Measurements from ENCODE around the gene PSME3IP1. TPM values are rescaled to one million over a fixed set of nuclear protein-coding genes. Genes with fewer than 3 reads are reported as not detected.

PSME3IP1 gene
- total RNA-seq, result 100 to 1,000 TPM; 106 to 113 TPM

- ChIA-PET CTCF (interaction anchor here (0.9 to 3.0 kb wide), 10 partner anchors 10 to 236 kb away, joined by 3 to 10 read pairs (median 3); partner anchors contain the start of gene CPNE2), POLR2A (interaction anchor here (0.6 to 1.7 kb wide), 11 partner anchors 16 to 561 kb away, joined by 3 to 6 read pairs (median 3); partner anchors contain the start of genes MT1E and NLRC5)
- Mint-ChIP-seq H3K4me3 (peak within 1 kb of the TSS; percentile 94), H3K9me3 (ENCODE audit: insufficient read depth) (no peaks in the 10 kb centered on the region), H3K27me3 (ENCODE audit: low read depth) (no peaks in the 10 kb centered on the region), H3K36me3 (ENCODE audit: low read depth) (peaks cover 9% of the 10 kb centered on the region), H3K4me1 (ENCODE audit: low read depth) (peaks cover 39% of the 10 kb centered on the region), H3K27ac (peak within 1 kb of the TSS; percentile 97)
- DNase-seq, result peak; percentile 100
- ATAC-seq, result peak; percentile 95
These were observed at the start of gene PSME3IP1, which contains the start of gene RSPRY1 for GRCh38 chr16:57185945-57186871. Gene PSME3IP1 (minus strand): TSS chr16:57186039. CDS start chr16:57173854, 12,185 bp downstream. Gene RSPRY1 (plus strand): TSS chr16:57186329. CDS start chr16:57204659, 18,330 bp downstream.

DNA sequence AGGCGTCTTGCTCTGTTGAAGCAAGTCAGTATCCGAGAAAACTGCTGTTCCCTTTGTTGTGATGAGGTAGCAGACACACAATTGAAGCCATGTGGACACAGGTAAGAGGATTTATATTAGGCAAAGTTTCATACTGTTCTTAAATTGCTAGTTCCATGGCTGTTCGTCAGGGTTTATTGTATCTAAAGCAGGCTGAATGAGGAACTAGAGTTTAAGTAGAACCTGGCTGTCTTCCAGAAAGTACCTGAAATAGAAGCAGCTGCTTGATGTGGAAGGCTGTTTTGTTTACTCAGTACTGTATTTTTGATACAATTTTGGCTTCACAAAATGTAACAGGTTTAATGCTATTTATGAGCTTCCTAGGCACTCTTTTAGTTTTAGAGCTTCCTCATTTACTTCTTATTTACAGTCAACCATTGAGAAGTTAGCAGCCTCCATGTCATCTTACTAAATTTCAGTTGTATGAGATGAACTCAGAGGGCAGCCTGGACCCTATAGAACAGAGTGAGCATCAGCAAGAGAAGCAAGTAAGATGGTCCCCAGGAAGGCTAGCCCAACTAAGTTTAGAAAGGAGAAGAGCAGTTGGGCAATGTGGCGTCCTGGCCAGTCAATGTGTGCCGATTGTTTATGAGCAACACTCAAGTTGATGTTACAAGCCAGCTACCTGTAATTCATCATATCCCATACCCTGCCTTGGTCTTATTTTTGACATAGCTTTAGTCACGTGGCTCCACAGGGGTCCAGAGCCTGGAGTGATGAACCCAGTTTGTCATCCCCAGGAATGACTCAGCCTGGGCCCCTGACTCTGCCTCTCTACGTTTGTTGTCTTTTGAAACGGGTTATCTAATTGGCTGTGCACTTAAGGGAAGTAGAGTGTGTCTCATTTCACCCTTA, 49.5 kb upstream of the PSME3IP1 start:
- no peak for DNase-seq
- no peak for ATAC-seq
- peaks cover 8% of the 10 kb centered on the region for H3K4me1 Mint-ChIP-seq (ENCODE audit: low read depth)
- H3K27me3 Mint-ChIP-seq (ENCODE audit: low read depth), result no peaks in the 10 kb centered on the region
- no peaks in the 10 kb centered on the region for H3K9me3 Mint-ChIP-seq (ENCODE audit: insufficient read depth)
- H3K36me3 Mint-ChIP-seq (ENCODE audit: low read depth), result peaks cover 69% of the 10 kb centered on the region
- no peak overlapping the region for H3K27ac Mint-ChIP-seq
- H3K4me3 Mint-ChIP-seq, result no peak overlapping the region
- POLR2A ChIA-PET, result interaction anchor here (0.6 to 0.7 kb wide), 2 partner anchors 81 to 330 kb away, joined by 3 read pairs; no protein-coding TSS in a partner anchor
- CTCF ChIA-PET, result interaction anchor here (1.3 kb wide), 1 partner anchor 65 kb away, joined by 3 read pairs; no protein-coding TSS in a partner anchor

DNA sequence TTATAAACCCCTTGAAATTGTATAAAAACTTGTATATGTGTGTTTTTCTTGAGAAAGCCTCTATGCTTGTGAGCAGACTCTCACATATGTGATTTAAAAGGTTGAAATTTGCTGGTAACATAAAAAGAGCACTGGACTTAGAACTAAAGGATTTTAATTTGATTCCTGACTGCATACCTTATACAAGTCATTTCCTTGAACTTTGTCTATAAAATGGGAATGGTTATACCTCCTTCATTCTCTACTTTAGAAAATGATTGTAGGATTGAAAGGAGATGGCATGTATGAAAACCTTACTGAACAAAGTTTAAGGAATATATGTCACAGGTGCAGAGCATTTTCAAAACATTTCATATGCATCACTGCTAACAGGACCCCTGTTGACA, 48.9 kb upstream of the PSME3IP1 start:
- no peaks in the 10 kb centered on the region for H3K27me3 Mint-ChIP-seq (ENCODE audit: low read depth)
- ChIA-PET POLR2A (interaction anchor here (0.6 kb wide), 1 partner anchor 331 kb away, joined by 3 read pairs; no protein-coding TSS in a partner anchor), CTCF (no interaction called here)
- no peak for ATAC-seq
- peaks cover 69% of the 10 kb centered on the region for H3K36me3 Mint-ChIP-seq (ENCODE audit: low read depth)
- DNase-seq, result no peak
- no peak overlapping the region for H3K4me3 Mint-ChIP-seq
- no peak overlapping the region for H3K27ac Mint-ChIP-seq
- H3K9me3 Mint-ChIP-seq (ENCODE audit: insufficient read depth), result no peaks in the 10 kb centered on the region
- peaks cover 8% of the 10 kb centered on the region for H3K4me1 Mint-ChIP-seq (ENCODE audit: low read depth)

- H3K27ac Mint-ChIP-seq, result no peak overlapping the region
- ChIA-PET POLR2A (no interaction called here), CTCF (no interaction called here)
- no peaks in the 10 kb centered on the region for H3K9me3 Mint-ChIP-seq (ENCODE audit: insufficient read depth)
- H3K4me3 Mint-ChIP-seq, result no peak overlapping the region
- peaks cover 8% of the 10 kb centered on the region for H3K4me1 Mint-ChIP-seq (ENCODE audit: low read depth)
- DNase-seq, result no peak
- H3K27me3 Mint-ChIP-seq (ENCODE audit: low read depth), result no peaks in the 10 kb centered on the region
- ATAC-seq, result no peak
- peaks cover 65% of the 10 kb centered on the region for H3K36me3 Mint-ChIP-seq (ENCODE audit: low read depth)
These were observed 48.3 kb upstream of the PSME3IP1 start for GRCh38 chr16:57233944-57234706.

- CTCF ChIA-PET, result no interaction called here
- POLR2A ChIA-PET, result interaction anchor here (0.7 kb wide), 1 partner anchor 80 kb away, joined by 3 read pairs; no protein-coding TSS in a partner anchor
- no peak overlapping the region for H3K4me3 Mint-ChIP-seq
- H3K27me3 Mint-ChIP-seq (ENCODE audit: low read depth), result no peaks in the 10 kb centered on the region
- H3K4me1 Mint-ChIP-seq (ENCODE audit: low read depth), result peaks cover 8% of the 10 kb centered on the region
- ATAC-seq (no peak), DNase-seq (no peak)
- peaks cover 63% of the 10 kb centered on the region for H3K36me3 Mint-ChIP-seq (ENCODE audit: low read depth)
- no peak overlapping the region for H3K27ac Mint-ChIP-seq
- H3K9me3 Mint-ChIP-seq (ENCODE audit: insufficient read depth), result no peaks in the 10 kb centered on the region
These were observed 46.0 kb upstream of the PSME3IP1 start for GRCh38 chr16:57231821-57232350.

- ChIA-PET CTCF (no interaction called here), POLR2A (no interaction called here)
- DNase-seq (no peak), ATAC-seq (no peak)
- Mint-ChIP-seq H3K4me1 (ENCODE audit: low read depth) (no peaks in the 10 kb centered on the region), H3K27me3 (ENCODE audit: low read depth) (no peaks in the 10 kb centered on the region), H3K9me3 (ENCODE audit: insufficient read depth) (no peaks in the 10 kb centered on the region), H3K36me3 (ENCODE audit: low read depth) (peaks cover 49% of the 10 kb centered on the region), H3K4me3 (no peak overlapping the region), H3K27ac (no peak overlapping the region)
These were observed 43.2 kb upstream of the PSME3IP1 start for GRCh38 chr16:57229079-57229478.

DNA sequence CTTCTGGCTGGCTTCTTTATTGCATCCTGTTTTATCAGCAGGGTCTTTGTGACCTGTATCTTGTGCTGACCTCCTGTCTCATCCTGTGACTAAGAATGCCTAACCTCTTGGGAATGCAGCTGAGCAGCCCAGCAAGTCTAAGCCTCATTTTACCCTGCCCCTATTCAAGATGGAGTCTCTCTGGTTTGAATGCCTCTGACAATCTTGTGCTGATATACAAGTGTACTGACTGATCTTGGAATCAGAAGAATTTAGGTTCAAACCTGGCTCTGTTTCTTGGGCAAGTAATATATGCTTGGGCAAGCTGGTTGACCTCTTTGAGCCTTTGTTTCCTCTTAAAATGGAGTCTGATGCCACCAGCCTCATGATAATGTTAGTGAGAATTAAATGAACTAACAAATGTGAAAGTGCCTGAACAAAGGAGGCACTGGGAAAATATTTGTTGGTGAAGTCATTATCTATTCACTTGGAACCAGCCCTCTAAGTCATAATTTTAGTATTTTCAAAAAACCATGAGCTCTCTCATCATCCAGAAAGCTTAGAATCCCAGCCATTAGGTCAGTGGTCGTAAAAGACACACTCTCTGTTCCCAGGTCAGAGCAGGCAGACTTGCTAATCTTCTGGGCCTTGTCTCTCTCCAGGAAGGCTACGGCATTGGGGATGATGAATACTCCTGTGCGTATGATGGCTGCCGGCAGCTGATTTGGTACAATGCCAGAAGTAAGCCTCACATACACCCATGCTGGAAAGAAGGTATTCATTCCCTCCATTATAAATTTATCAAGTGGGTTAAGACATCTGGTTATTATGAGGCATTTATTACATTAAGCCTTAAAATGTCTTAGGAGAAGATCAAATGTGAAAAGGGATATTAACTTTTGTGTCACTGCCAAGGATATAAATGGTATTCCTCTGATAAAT, 41.1 kb upstream of the PSME3IP1 start:
- no peak for ATAC-seq
- H3K4me1 Mint-ChIP-seq (ENCODE audit: low read depth), result no peaks in the 10 kb centered on the region
- peak overlapping the region; percentile 56 for H3K27ac Mint-ChIP-seq
- H3K36me3 Mint-ChIP-seq (ENCODE audit: low read depth), result peaks cover 54% of the 10 kb centered on the region
- H3K27me3 Mint-ChIP-seq (ENCODE audit: low read depth), result no peaks in the 10 kb centered on the region
- H3K9me3 Mint-ChIP-seq (ENCODE audit: insufficient read depth), result no peaks in the 10 kb centered on the region
- H3K4me3 Mint-ChIP-seq, result no peak overlapping the region
- DNase-seq, result no peak
- ChIA-PET POLR2A (no interaction called here), CTCF (interaction anchor here (1.0 kb wide), 1 partner anchor 192 kb away, joined by 3 read pairs; no protein-coding TSS in a partner anchor)

DNA sequence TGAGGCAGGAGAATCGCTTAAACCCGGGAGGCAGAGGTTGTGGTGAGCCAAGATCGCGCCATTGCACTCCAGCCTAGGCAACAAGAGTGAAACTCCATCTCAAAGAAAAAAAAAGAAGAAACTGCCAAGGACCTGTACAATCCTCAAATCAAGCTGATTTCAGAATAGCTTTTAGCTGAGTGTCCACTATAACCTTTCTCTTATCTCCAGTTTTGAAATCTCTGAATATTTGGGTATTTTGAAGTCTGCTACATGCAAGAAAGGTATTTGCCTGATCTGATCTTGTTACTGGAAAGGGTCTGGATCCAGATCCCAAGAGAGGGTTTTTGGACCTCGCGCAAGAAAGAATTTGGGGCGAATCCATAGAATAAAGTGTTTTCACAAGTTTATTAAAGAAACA, 40.1 kb upstream of the PSME3IP1 start:
- DNase-seq, result no peak
- Mint-ChIP-seq H3K9me3 (ENCODE audit: insufficient read depth) (no peaks in the 10 kb centered on the region), H3K4me1 (ENCODE audit: low read depth) (no peaks in the 10 kb centered on the region), H3K4me3 (no peak overlapping the region), H3K36me3 (ENCODE audit: low read depth) (peaks cover 55% of the 10 kb centered on the region), H3K27me3 (ENCODE audit: low read depth) (no peaks in the 10 kb centered on the region), H3K27ac (no peak overlapping the region)
- POLR2A ChIA-PET, result interaction anchor here (0.6 kb wide), 1 partner anchor 82 kb away, joined by 3 read pairs; no protein-coding TSS in a partner anchor
- no peak for ATAC-seq
- CTCF ChIA-PET, result interaction anchor here (1.0 kb wide), 1 partner anchor 193 kb away, joined by 3 read pairs; no protein-coding TSS in a partner anchor

GRCh38 chr16:57224651-57225335, 39.0 kb upstream of the PSME3IP1 start:
- Mint-ChIP-seq H3K4me1 (ENCODE audit: low read depth) (no peaks in the 10 kb centered on the region), H3K9me3 (ENCODE audit: insufficient read depth) (peaks cover 5% of the 10 kb centered on the region), H3K27me3 (ENCODE audit: low read depth) (no peaks in the 10 kb centered on the region), H3K27ac (no peak overlapping the region), H3K4me3 (no peak overlapping the region), H3K36me3 (ENCODE audit: low read depth) (peaks cover 56% of the 10 kb centered on the region)
- POLR2A ChIA-PET, result no interaction called here
- CTCF ChIA-PET, result interaction anchor here (1.5 kb wide), 1 partner anchor 21 kb away, joined by 4 read pairs; no protein-coding TSS in a partner anchor
- DNase-seq, result no peak
- no peak for ATAC-seq

Data from activated CD8-positive, alpha-beta T cell treated with anti-CD3 and anti-CD28 coated beads, Interleukin-2, amount 10 ng/mL, durations not matched to agents 7 days and 5 days (primary cell).